HepG2 (cell line): Measurements from ENCODE around the gene PARK7. TPM values are rescaled to one million over a fixed set of nuclear protein-coding genes. Genes with fewer than 3 reads are reported as not detected.

ENCODE experiments used
- CHCHD3 ChIP-seq: sonication (generic); formaldehyde crosslinking; IDR thresholded peaks from 2 replicates; pipeline ENCODE4 v1.8.0; 2022; ENCODE audit warnings: mild to moderate bottlenecking, missing genetic modification reagents, moderate library complexity
- ETV6 ChIP-seq: sonication (generic); formaldehyde crosslinking; conservative IDR thresholded peaks from 2 replicates; pipeline ENCODE4 v1.4.0; 2020; ENCODE audit warnings: missing genetic modification reagents
- FOSL2 ChIP-seq: sonication (generic); formaldehyde crosslinking; IDR thresholded peaks from 2 replicates; pipeline ENCODE4 v1.4.0; 2020; ENCODE audit warnings: missing genetic modification reagents
- IRF2 ChIP-seq: IDR thresholded peaks from 2 replicates; pipeline ENCODE4 v1.6.1; 2018; ENCODE audit warnings: missing genetic modification reagents, missing compliant biosample characterization
- ISX ChIP-seq: sonication (generic); formaldehyde crosslinking; conservative IDR thresholded peaks from 2 replicates; pipeline ENCODE4 v1.5.0; 2020; ENCODE audit warnings: missing genetic modification reagents
- KDM4B ChIP-seq: sonication (generic); formaldehyde crosslinking; IDR thresholded peaks from 2 replicates; pipeline ENCODE4 v1.4.0; 2020; ENCODE audit warnings: missing genetic modification reagents
- MZF1 ChIP-seq: sonication (generic); formaldehyde crosslinking; IDR thresholded peaks from 2 replicates; pipeline ENCODE4 v1.8.1; 2023; ENCODE audit warnings: mild to moderate bottlenecking, missing genetic modification reagents, borderline replicate concordance
- NFRKB ChIP-seq: fragments of 450-650 bp; IDR thresholded peaks from 2 replicates; pipeline ENCODE4 v1.6.1; 2017
- POLR2AphosphoS5 ChIP-seq: IDR thresholded peaks from 2 replicates; pipeline ENCODE4 v1.6.1; 2012; ENCODE audit warnings: low read depth, low read length
- POLR2G ChIP-seq: fragments of 200-400 bp; formaldehyde crosslinking; IDR thresholded peaks from 2 replicates; pipeline ENCODE4 v1.6.1; 2018; ENCODE audit warnings: mild to moderate bottlenecking, low read depth, low read length, moderate library complexity
- SIX4 ChIP-seq: sonication (generic); formaldehyde crosslinking; IDR thresholded peaks from 2 replicates; pipeline ENCODE4 v1.4.0; 2020; ENCODE audit warnings: missing genetic modification reagents
- TCF12 ChIP-seq, 2 experiments: fragments of 450-650 bp in 1 of 2; sonication (generic) in 1 of 2; formaldehyde crosslinking in 1 of 2; IDR thresholded peaks; 2 replicates each; pipeline versions ENCODE4 v1.6.1 to v1.8.0; 2017 to 2022; ENCODE audit warnings: antibody characterized with exemption in 1 of 2, mild to moderate bottlenecking in 1 of 2, missing genetic modification reagents in 1 of 2, moderate library complexity in 1 of 2
- ZFY ChIP-seq: sonication (generic); formaldehyde crosslinking; IDR thresholded peaks from 2 replicates; pipeline ENCODE4 v1.4.0; 2020; ENCODE audit warnings: missing genetic modification reagents
- ZNF235 ChIP-seq: sonication (generic); formaldehyde crosslinking; IDR thresholded peaks from 2 replicates; pipeline ENCODE4 v1.8.1; 2023; ENCODE audit warnings: mild to moderate bottlenecking, missing genetic modification reagents, borderline replicate concordance
- ZNF317 ChIP-seq: sonication (generic); formaldehyde crosslinking; IDR thresholded peaks from 2 replicates; pipeline ENCODE4 v1.5.0; 2020; ENCODE audit warnings: mild to moderate bottlenecking, missing genetic modification reagents
- ZNF335 ChIP-seq: sonication (generic); formaldehyde crosslinking; IDR thresholded peaks from 2 replicates; pipeline ENCODE4 v1.4.0; 2020; ENCODE audit warnings: missing genetic modification reagents
- ZNF44 ChIP-seq: sonication (generic); formaldehyde crosslinking; IDR thresholded peaks from 2 replicates; pipeline ENCODE4 v1.5.1; 2020; ENCODE audit warnings: mild to moderate bottlenecking, missing genetic modification reagents
- ZNF460 ChIP-seq: sonication (generic); formaldehyde crosslinking; IDR thresholded peaks from 2 replicates; pipeline ENCODE4 v1.5.1; 2020; ENCODE audit warnings: missing genetic modification reagents, mild to moderate bottlenecking, borderline replicate concordance
- ZNF670 ChIP-seq: sonication (generic); formaldehyde crosslinking; IDR thresholded peaks from 2 replicates; pipeline ENCODE4 v1.8.0; 2022; ENCODE audit warnings: mild to moderate bottlenecking, missing genetic modification reagents, borderline replicate concordance
- ZZZ3 ChIP-seq: sonication (generic); formaldehyde crosslinking; IDR thresholded peaks from 2 replicates; pipeline ENCODE4 v1.4.0; 2020; ENCODE audit warnings: missing genetic modification reagents, mild to moderate bottlenecking, borderline replicate concordance
- polyA plus RNA-seq, 8 experiments: library from polyadenylated mRNA; depleted of rRNA in 3 of 8; stranded (reverse) in 7 of 8; unstranded in 1 of 8; fragments of >200 nt; fragmentation: Illumina TruSeq in 4 of 8; extraction: Trizol in 4 of 8; gene quantifications; 2 replicates each; pipeline versions ENCODE4 v1.2.1 to v1.2.3, GENCODE V29; 2011 to 2016; ENCODE audit warnings: low read depth in 4 of 8, missing spikeins in 1 of 8, mixed read lengths in 1 of 8; ENCODE audit not compliant: insufficient read depth in 1 of 8
- total RNA-seq, 5 experiments: library from RNA; depleted of rRNA; stranded (reverse); fragments of >200 nt; fragmentation: Illumina TruSeq; extraction: Trizol; gene quantifications; 2 replicates each; pipeline ENCODE4 v1.2.3, GENCODE V29; 2016; ENCODE audit warnings: low read depth in 1 of 5
- TF ChIP-seq, protein P1 (sequence below): IDR thresholded peaks from 2 replicates; pipeline ENCODE4 v1.6.1; 2016
- TF ChIP-seq, protein P2 (sequence below): sonication (generic); formaldehyde crosslinking; IDR thresholded peaks from 2 replicates; pipeline ENCODE4 v1.5.1; 2020; ENCODE audit warnings: mild to moderate bottlenecking, missing genetic modification reagents, moderate library complexity
- TF ChIP-seq, protein P3 (sequence below): sonication (generic); formaldehyde crosslinking; IDR thresholded peaks from 2 replicates; pipeline ENCODE4 v1.5.0; 2020; ENCODE audit warnings: missing genetic modification reagents
- TF ChIP-seq, protein P4 (sequence below): sonication (generic); formaldehyde crosslinking; IDR thresholded peaks from 2 replicates; pipeline ENCODE4 v1.4.0; 2020; ENCODE audit warnings: low read depth, mild to moderate bottlenecking, missing genetic modification reagents
- TF ChIP-seq, protein P5 (sequence below): sonication (generic); formaldehyde crosslinking; IDR thresholded peaks from 2 replicates; pipeline ENCODE4 v1.8.0; 2022; ENCODE audit warnings: mild to moderate bottlenecking, missing genetic modification reagents

The PARK7 gene
- total and polyA plus RNA-seq, 2 of the 13 experiments (the other 11 are each of a cell fraction or from before 2014, with no cell fraction given): 212 to 296 TPM

DNA sequence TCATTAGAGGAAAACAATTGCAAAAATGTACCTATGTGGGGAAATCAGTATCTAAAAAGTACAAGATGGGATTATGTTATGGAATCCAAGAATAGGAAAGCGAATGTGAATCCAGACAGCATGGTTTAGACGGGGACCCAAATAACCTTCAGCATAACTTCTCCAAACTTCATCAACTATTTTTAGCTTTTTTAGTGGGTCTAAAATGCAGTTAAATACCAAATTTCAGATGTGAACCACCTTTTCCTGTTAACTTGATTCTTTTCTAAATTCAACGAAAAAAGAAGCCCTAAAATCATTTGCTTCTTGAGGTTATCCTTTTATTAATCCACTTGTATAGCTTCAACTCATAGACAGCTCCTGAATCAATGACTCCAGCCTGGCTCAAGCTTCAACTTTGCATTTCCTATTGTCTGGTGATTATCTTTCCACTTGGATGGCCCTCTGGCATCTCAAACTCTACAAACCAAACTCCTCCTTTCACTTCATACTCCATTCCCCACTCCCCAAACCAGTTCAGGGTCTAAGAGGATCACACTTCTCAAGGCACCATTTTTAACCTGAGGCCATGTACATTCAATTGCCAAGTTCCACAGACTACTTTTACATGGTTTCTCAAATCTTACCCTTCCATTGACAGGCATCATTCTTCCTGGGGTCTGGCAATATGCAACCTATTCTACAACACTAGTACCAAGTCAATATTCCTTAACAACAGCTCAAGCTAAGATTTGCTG, 57.1 kb downstream of the PARK7 start (continued):
- no peak for TF ChIP-seq ZNF335
- no peak for TF ChIP-seq KDM4B (CRISPR knock-in tag)
- TF ChIP-seq, protein P1, sequence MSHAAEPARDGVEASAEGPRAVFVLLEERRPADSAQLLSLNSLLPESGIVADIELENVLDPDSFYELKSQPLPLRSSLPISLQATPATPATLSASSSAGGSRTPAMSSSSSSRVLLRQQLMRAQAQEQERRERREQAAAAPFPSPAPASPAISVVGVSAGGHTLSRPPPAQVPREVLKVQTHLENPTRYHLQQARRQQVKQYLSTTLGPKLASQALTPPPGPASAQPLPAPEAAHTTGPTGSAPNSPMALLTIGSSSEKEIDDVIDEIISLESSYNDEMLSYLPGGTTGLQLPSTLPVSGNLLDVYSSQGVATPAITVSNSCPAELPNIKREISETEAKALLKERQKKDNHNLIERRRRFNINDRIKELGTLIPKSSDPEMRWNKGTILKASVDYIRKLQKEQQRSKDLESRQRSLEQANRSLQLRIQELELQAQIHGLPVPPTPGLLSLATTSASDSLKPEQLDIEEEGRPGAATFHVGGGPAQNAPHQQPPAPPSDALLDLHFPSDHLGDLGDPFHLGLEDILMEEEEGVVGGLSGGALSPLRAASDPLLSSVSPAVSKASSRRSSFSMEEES: no peak
- TF ChIP-seq POLR2G: peak; percentile 52; the same call in 1 of the 2 replicates
- TF ChIP-seq ZNF460: no peak
- no peak for TF ChIP-seq ZNF317
- TF ChIP-seq, protein P2, sequence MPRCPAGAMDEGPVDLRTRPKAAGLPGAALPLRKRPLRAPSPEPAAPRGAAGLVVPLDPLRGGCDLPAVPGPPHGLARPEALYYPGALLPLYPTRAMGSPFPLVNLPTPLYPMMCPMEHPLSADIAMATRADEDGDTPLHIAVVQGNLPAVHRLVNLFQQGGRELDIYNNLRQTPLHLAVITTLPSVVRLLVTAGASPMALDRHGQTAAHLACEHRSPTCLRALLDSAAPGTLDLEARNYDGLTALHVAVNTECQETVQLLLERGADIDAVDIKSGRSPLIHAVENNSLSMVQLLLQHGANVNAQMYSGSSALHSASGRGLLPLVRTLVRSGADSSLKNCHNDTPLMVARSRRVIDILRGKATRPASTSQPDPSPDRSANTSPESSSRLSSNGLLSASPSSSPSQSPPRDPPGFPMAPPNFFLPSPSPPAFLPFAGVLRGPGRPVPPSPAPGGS (CRISPR knock-in tag): no peak
- TF ChIP-seq ETV6 (CRISPR knock-in tag): no peak
- TF ChIP-seq ZNF44 (CRISPR knock-in tag): no peak
- TF ChIP-seq IRF2: 0 out of 2 replicates have a peak, but pooled peaks have one; percentile 22
- TF ChIP-seq POLR2AphosphoS5: peak; percentile 57; the same call in 1 of the 2 replicates
- TF ChIP-seq, protein P3, sequence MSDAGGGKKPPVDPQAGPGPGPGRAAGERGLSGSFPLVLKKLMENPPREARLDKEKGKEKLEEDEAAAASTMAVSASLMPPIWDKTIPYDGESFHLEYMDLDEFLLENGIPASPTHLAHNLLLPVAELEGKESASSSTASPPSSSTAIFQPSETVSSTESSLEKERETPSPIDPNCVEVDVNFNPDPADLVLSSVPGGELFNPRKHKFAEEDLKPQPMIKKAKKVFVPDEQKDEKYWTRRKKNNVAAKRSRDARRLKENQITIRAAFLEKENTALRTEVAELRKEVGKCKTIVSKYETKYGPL (CRISPR knock-in tag): no peak
- TF ChIP-seq TCF12 (IDR thresholded peaks at IDR 0.05): no peak
- TF ChIP-seq TCF12 (CRISPR knock-in tag; IDR thresholded peaks at IDR 0.05): no peak
- TF ChIP-seq ZNF235 (CRISPR knock-in tag): no peak
- TF ChIP-seq ZNF670 (CRISPR knock-in tag): no peak
- TF ChIP-seq, protein P4, sequence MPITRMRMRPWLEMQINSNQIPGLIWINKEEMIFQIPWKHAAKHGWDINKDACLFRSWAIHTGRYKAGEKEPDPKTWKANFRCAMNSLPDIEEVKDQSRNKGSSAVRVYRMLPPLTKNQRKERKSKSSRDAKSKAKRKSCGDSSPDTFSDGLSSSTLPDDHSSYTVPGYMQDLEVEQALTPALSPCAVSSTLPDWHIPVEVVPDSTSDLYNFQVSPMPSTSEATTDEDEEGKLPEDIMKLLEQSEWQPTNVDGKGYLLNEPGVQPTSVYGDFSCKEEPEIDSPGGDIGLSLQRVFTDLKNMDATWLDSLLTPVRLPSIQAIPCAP (CRISPR knock-in tag): no peak
- no peak for TF ChIP-seq CHCHD3 (CRISPR knock-in tag)
- TF ChIP-seq ZZZ3 (CRISPR knock-in tag): no peak
- no peak for TF ChIP-seq ISX
- no peak for TF ChIP-seq SIX4
- no peak for TF ChIP-seq MZF1
- TF ChIP-seq ZFY (CRISPR knock-in tag): 0 out of 2 replicates have a peak, but pooled peaks have one; percentile 12
- no peak for TF ChIP-seq FOSL2 (CRISPR knock-in tag)
- TF ChIP-seq NFRKB: no peak
- TF ChIP-seq, protein P5, sequence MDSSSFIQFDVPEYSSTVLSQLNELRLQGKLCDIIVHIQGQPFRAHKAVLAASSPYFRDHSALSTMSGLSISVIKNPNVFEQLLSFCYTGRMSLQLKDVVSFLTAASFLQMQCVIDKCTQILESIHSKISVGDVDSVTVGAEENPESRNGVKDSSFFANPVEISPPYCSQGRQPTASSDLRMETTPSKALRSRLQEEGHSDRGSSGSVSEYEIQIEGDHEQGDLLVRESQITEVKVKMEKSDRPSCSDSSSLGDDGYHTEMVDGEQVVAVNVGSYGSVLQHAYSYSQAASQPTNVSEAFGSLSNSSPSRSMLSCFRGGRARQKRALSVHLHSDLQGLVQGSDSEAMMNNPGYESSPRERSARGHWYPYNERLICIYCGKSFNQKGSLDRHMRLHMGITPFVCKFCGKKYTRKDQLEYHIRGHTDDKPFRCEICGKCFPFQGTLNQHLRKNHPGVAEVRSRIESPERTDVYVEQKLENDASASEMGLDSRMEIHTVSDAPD (CRISPR knock-in tag): no peak
